ENCODE measurements around the gene NHSL2.

NHSL2 gene

GRCh38 chrX:72201836-72202536 lies 291.3 kb downstream of the NHSL2 start:
- Mint-ChIP-seq H3K27me3 (ENCODE audit: low read depth, poor library complexity) (no peaks in the 10 kb centered on the region), H3K4me1 (no peaks in the 10 kb centered on the region), H3K9me3 (peaks cover 34% of the 10 kb centered on the region), H3K36me3 (ENCODE audit: low read depth) (peaks cover 48% of the 10 kb centered on the region), H3K4me3 (no peak overlapping the region), H3K27ac (peak overlapping the region; percentile 29)
- no peak for TF ChIP-seq CTCF (IDR thresholded peaks at IDR 0.05)
- DNase-seq, result no peak
